ENCODE results near the gene NSMCE4A. TPM values are rescaled to one million over a fixed set of nuclear protein-coding genes. Genes with fewer than 3 reads are reported as not detected.

The NSMCE4A gene
- total and polyA plus RNA-seq, 2 of the 4 experiments (the other 2 are of a cell fraction): 13.4 to 33.2 TPM

DNA sequence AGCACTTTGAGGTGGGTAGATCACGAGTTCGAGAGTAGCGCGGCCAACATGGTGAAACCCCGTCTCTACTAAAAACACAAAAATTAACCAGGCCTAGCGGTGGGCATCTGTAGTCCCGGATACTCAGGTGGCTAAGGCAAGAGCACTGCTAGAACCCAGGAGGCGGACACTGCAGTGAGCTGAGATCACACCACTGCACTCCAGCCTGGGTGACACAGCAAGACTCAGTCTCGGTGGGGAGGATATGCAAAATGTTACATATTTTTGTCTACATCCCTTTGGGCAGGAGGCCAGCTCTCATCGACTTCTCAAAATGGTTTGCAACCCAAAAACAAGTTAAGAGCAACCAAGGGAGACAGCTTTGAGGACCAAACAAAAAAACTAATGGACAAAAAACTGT is 55.4 kb downstream of the NSMCE4A start:
- dilution Hi-C loops (cut with HindIII; ENCODE audit: low sequenced_read_pairs, unreplicated experiment) (no loop called here), intact Hi-C loops (cut with micrococcal nuclease) (loop anchor here (10.0 kb wide), 1 partner anchor 345 kb away; no protein-coding TSS in a partner anchor), in situ Hi-C loops (cut with MboI; ENCODE audit: low sequenced_read_pairs) (no loop called here)
- Histone ChIP-seq H3K14ac (replicated peaks; ENCODE audit: low read depth, low read length) (no peak overlapping the region), H3K4me2 (ENCODE audit: low read depth, low read length) (no peak overlapping the region), H3K23ac (ENCODE audit: low read depth, low read length) (no peak overlapping the region), H2BK120ac (ENCODE audit: low read depth, low read length) (no peak overlapping the region), H3K18ac (ENCODE audit: low read depth, low read length) (no peak overlapping the region), H3K27ac (ENCODE audit: insufficient read depth, low read length) (no peak overlapping the region), H4K91ac (ENCODE audit: insufficient read depth, low read depth, low read length) (no peak overlapping the region), H2BK5ac (ENCODE audit: low read depth, low read length, poor library complexity, severe bottlenecking) (no peak overlapping the region), H4K8ac (ENCODE audit: low read depth in 2 of 2, low read length in 2 of 2) (no peak overlapping the region), H2AFZ (replicated peaks; ENCODE audit: low read length, poor library complexity) (no peak overlapping the region), H3K4me1 (ENCODE audit: control insufficient read depth, insufficient read depth, low read length) (no peaks in the 10 kb centered on the region), H3K27me3 (ENCODE audit: control insufficient read depth, insufficient read depth, low read length) (no peaks in the 10 kb centered on the region), H2AK5ac (ENCODE audit: low read depth, low read length) (no peak overlapping the region), H3K4me3 (ENCODE audit: insufficient read depth, low read depth, low read length) (no peak overlapping the region), H3K9ac (ENCODE audit: low read depth, low read length) (no peak overlapping the region), H2AK9ac (replicated peaks; ENCODE audit: low read depth, low read length, poor library complexity) (no peak overlapping the region), H4K5ac (ENCODE audit: low read depth, low read length) (no peak overlapping the region), H3K56ac (ENCODE audit: extremely low read depth, insufficient read depth, low read length) (no peak overlapping the region), H3K9me3 (ENCODE audit: control insufficient read depth, insufficient read depth, low read length) (no peaks in the 10 kb centered on the region), H3K79me1 (ENCODE audit: low read depth in 1 of 2, low read length in 2 of 2) (peaks cover 16% of the 10 kb centered on the region in 2 experiments), H2BK15ac (ENCODE audit: low read depth, low read length) (no peak overlapping the region), H3K36me3 (ENCODE audit: control insufficient read depth, insufficient read depth, low read length) (peaks cover 8% of the 10 kb centered on the region), H3K4ac (ENCODE audit: low read depth, low read length) (no peak overlapping the region), H4K20me1 (ENCODE audit: insufficient read depth, low read length) (no peaks in the 10 kb centered on the region), H3K9me1 (ENCODE audit: insufficient read depth, low read length) (no peaks in the 10 kb centered on the region), H2BK20ac (ENCODE audit: low read depth, low read length) (no peak overlapping the region)
- DNase-seq (no peak), ATAC-seq (ENCODE audit: low read depth) (no peak)
- ChIA-PET CTCF (interaction anchor here (0.7 kb wide), 1 partner anchor 40 kb away, joined by 3 read pairs; no protein-coding TSS in a partner anchor), POLR2A (ENCODE audit: unreplicated experiment) (no interaction called here)
- TF ChIP-seq MXI1 (IDR thresholded peaks at IDR 0.05; ENCODE audit: borderline replicate concordance, low read depth, low read length) (no peak), FOS (IDR thresholded peaks at IDR 0.05; ENCODE audit: low read depth, low read length) (no peak), CHD1 (IDR thresholded peaks at IDR 0.05; ENCODE audit: low read depth, low read length) (no peak), MAZ (IDR thresholded peaks at IDR 0.05; ENCODE audit: borderline replicate concordance, low read depth, low read length) (no peak), RFX5 (IDR thresholded peaks at IDR 0.05; ENCODE audit: low read depth, low read length) (no peak), RCOR1 (IDR thresholded peaks at IDR 0.05; ENCODE audit: insufficient replicate concordance, low read length) (no peak), NFE2L2 (IDR thresholded peaks at IDR 0.05; ENCODE audit: low read depth, low read length) (no peak), CEBPB (IDR thresholded peaks at IDR 0.05; ENCODE audit: low read depth, low read length) (no peak), MAFK (IDR thresholded peaks at IDR 0.05; ENCODE audit: low read depth, low read length) (no peak), POLR2A (IDR thresholded peaks at IDR 0.05; ENCODE audit: low read depth, low read length) (no peak), RAD21 (IDR thresholded peaks at IDR 0.05; ENCODE audit: low read length) (no peak), SMC3 (IDR thresholded peaks at IDR 0.05; ENCODE audit: low read depth, low read length) (no peak), BHLHE40 (IDR thresholded peaks at IDR 0.05; ENCODE audit: low read depth, low read length) (no peak)
- TF ChIP-seq, protein P1, sequence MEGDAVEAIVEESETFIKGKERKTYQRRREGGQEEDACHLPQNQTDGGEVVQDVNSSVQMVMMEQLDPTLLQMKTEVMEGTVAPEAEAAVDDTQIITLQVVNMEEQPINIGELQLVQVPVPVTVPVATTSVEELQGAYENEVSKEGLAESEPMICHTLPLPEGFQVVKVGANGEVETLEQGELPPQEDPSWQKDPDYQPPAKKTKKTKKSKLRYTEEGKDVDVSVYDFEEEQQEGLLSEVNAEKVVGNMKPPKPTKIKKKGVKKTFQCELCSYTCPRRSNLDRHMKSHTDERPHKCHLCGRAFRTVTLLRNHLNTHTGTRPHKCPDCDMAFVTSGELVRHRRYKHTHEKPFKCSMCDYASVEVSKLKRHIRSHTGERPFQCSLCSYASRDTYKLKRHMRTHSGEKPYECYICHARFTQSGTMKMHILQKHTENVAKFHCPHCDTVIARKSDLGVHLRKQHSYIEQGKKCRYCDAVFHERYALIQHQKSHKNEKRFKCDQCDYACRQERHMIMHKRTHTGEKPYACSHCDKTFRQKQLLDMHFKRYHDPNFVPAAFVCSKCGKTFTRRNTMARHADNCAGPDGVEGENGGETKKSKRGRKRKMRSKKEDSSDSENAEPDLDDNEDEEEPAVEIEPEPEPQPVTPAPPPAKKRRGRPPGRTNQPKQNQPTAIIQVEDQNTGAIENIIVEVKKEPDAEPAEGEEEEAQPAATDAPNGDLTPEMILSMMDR (conservative IDR thresholded peaks at IDR 0.05; ENCODE audit: low read depth, low read length): no peak
- TF ChIP-seq, protein P2, sequence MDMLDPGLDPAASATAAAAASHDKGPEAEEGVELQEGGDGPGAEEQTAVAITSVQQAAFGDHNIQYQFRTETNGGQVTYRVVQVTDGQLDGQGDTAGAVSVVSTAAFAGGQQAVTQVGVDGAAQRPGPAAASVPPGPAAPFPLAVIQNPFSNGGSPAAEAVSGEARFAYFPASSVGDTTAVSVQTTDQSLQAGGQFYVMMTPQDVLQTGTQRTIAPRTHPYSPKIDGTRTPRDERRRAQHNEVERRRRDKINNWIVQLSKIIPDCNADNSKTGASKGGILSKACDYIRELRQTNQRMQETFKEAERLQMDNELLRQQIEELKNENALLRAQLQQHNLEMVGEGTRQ (IDR thresholded peaks at IDR 0.05; ENCODE audit: low read depth, low read length): no peak
- TF ChIP-seq, protein P3, sequence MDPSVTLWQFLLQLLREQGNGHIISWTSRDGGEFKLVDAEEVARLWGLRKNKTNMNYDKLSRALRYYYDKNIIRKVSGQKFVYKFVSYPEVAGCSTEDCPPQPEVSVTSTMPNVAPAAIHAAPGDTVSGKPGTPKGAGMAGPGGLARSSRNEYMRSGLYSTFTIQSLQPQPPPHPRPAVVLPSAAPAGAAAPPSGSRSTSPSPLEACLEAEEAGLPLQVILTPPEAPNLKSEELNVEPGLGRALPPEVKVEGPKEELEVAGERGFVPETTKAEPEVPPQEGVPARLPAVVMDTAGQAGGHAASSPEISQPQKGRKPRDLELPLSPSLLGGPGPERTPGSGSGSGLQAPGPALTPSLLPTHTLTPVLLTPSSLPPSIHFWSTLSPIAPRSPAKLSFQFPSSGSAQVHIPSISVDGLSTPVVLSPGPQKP (IDR thresholded peaks at IDR 0.05; ENCODE audit: borderline replicate concordance, low read depth, low read length): no peak
- no TSS peak for BruUV-seq (replicated peaks)
- no CpG with 5 or more reads among the region's 10 CpGs for WGBS, 2 experiments (ENCODE audit: extremely low coverage in 2 of 2, insufficient read length in 1 of 2)

Data from IMR-90 (cell line).